Kidney (tissue), 22 donors: Measurements from ENCODE around the gene CDCA3. TPM values are rescaled to one million over a fixed set of nuclear protein-coding genes. Genes with fewer than 3 reads are reported as not detected.
A peak's percentile ranks its signal among the peaks of the same experiment; 100 is the strongest.

Experiments used
- DNase-seq, 5 donors: peaks; one replicate each; pipeline ENCODE4 v3.0.0-alpha.2; 2013 to 2020
- FAIRE-seq: peaks from 2 replicates; lab custom pipeline; 2012; peaks lifted over from hg19 to GRCh38; lab: Jason Lieb, UNC
- H3K27ac ChIP-seq, 2 donors: one replicate each; pipeline ENCODE4 v1.7.0; 2013; ENCODE audit warnings: low read depth in 2 of 2, low read length in 2 of 2, inconsistent platforms in 1 of 2
- H3K27me3 ChIP-seq: one replicate; pipeline ENCODE4 v1.7.1; 2013; ENCODE audit warnings: low read length, inconsistent platforms; ENCODE audit not compliant: control insufficient read depth, insufficient read depth
- H3K36me3 ChIP-seq, 3 donors: one replicate each; pipeline versions ENCODE4 v1.7.0 to v1.7.1; 2013; ENCODE audit warnings: low read length in 3 of 3, control low read depth in 1 of 3, inconsistent platforms in 1 of 3; ENCODE audit not compliant: insufficient read depth in 3 of 3, control insufficient read depth in 2 of 3
- H3K4me1 ChIP-seq, 3 donors: one replicate each; pipeline versions ENCODE4 v1.7.0 to v1.7.1; 2013; ENCODE audit warnings: low read length in 3 of 3, inconsistent platforms in 1 of 3, low read depth in 1 of 3; ENCODE audit not compliant: control insufficient read depth in 2 of 3, insufficient read depth in 2 of 3
- H3K4me3 ChIP-seq, 3 donors: one replicate each; pipeline versions ENCODE4 v1.7.0 to v1.8.1; 2013; ENCODE audit warnings: low read length in 3 of 3, control low read depth in 1 of 3, inconsistent platforms in 1 of 3
- H3K9ac ChIP-seq, 3 donors: one replicate each; pipeline versions ENCODE4 v1.7.0 to v1.7.1; 2013; ENCODE audit warnings: low read length in 3 of 3, control low read depth in 1 of 3, inconsistent platforms in 1 of 3
- H3K9me3 ChIP-seq, 3 donors: one replicate each; pipeline versions ENCODE4 v1.7.0 to v1.7.1; 2013; ENCODE audit warnings: low read length in 3 of 3, control low read depth in 1 of 3, inconsistent platforms in 1 of 3; ENCODE audit not compliant: control insufficient read depth in 2 of 3, insufficient read depth in 1 of 3
- intact Hi-C: fragments of 100-400 bp; cut with DNase I; formaldehyde crosslinking; loops from one replicate; pipeline ENCODE4 v1.11.1; 2022
- long read RNA-seq, 10 donors: library from polyadenylated mRNA in 1 of 10; unstranded in 1 of 10; transcript quantifications; one replicate each; pipeline ENCODE4 v2.0.0 and lab custom pipeline, GENCODE V29; 2021 to 2026
- polyA plus RNA-seq: library from polyadenylated mRNA; stranded (reverse); fragments of 350-450 nt; fragmentation: Illumina TruSeq; extraction: RNeasy Lipid Tissue Mini Kit (QIAGEN cat#74804); gene quantifications from one replicate; pipeline ENCODE4 v1.2.3, GENCODE V29; 2014; ENCODE audit warnings: low read depth, low replicate concordance; ENCODE audit not compliant: insufficient read depth
- total RNA-seq: library from RNA; stranded (reverse); fragmentation: NEBNext Ultra II Directional; extraction: Animal tissue kit (Norgen Biotek cat#: 25700); gene quantifications from one replicate; pipeline ENCODE4 v1.2.1, GENCODE V29; 2021
- TF ChIP-seq, protein P1 (sequence below): IDR thresholded peaks from 3 replicates; pipeline ENCODE4 v1.5.1; 2012; ENCODE audit warnings: mild to moderate bottlenecking, moderate library complexity, borderline replicate concordance; ENCODE audit not compliant: insufficient read depth; ENCODE audit errors: extremely low read depth
- donor health status: control.
- donor health status: control.
- donor health status: control.
- donor health status: control.
- donor health status: control.
- donor health status: DM: yes; HTN: yes; CAD: no.
- donor health status: Normal renal cell carcinoma (clear cell type).

The CDCA3 gene
- 1.3 TPM for total RNA-seq
- 2.1 TPM for polyA plus RNA-seq
- long read RNA-seq, donor 1, transcript CDCA3-207 (6 exons, 1,943 nt), result major isoform, 6 of 8 reads
- long read RNA-seq, donor 1, partial matches to known transcripts, result 0 of 8 reads
- long read RNA-seq, donor 1, other reads (novel, unspliced or antisense), result 0 of 8 reads
- long read RNA-seq, donor 2, partial matches to known transcripts, result 7 of 11 reads
- long read RNA-seq, donor 2, other reads (novel, unspliced or antisense), result 0 of 11 reads
- long read RNA-seq, donor 3, partial matches to known transcripts, result 0 of 4 reads
- long read RNA-seq, donor 3, other reads (novel, unspliced or antisense), result 0 of 4 reads
- long read RNA-seq, donor 4, transcript CDCA3-207 (6 exons, 1,943 nt), result major isoform, 5 of 706 reads
- long read RNA-seq, donor 4, partial matches to known transcripts, result 675 of 706 reads
- long read RNA-seq, donor 4, other reads (novel, unspliced or antisense), result 21 of 706 reads
- long read RNA-seq, donor 5, result 0 reads
- long read RNA-seq, donor 6, partial matches to known transcripts, result 0 of 6 reads
- long read RNA-seq, donor 6, other reads (novel, unspliced or antisense), result 0 of 6 reads
- long read RNA-seq, donor 7, result 0 reads
- long read RNA-seq, donor 8, partial matches to known transcripts, result 0 of 5 reads
- long read RNA-seq, donor 8, other reads (novel, unspliced or antisense), result 0 of 5 reads
- long read RNA-seq, donor 9, partial matches to known transcripts, result 11 of 13 reads
- long read RNA-seq, donor 9, other reads (novel, unspliced or antisense), result 0 of 13 reads
- long read RNA-seq, donor 10, transcript CDCA3-207 (6 exons, 1,943 nt), result major isoform, 6 of 11 reads
- long read RNA-seq, donor 10, partial matches to known transcripts, result 5 of 11 reads
- long read RNA-seq, donor 10, other reads (novel, unspliced or antisense), result 0 of 11 reads

DNA sequence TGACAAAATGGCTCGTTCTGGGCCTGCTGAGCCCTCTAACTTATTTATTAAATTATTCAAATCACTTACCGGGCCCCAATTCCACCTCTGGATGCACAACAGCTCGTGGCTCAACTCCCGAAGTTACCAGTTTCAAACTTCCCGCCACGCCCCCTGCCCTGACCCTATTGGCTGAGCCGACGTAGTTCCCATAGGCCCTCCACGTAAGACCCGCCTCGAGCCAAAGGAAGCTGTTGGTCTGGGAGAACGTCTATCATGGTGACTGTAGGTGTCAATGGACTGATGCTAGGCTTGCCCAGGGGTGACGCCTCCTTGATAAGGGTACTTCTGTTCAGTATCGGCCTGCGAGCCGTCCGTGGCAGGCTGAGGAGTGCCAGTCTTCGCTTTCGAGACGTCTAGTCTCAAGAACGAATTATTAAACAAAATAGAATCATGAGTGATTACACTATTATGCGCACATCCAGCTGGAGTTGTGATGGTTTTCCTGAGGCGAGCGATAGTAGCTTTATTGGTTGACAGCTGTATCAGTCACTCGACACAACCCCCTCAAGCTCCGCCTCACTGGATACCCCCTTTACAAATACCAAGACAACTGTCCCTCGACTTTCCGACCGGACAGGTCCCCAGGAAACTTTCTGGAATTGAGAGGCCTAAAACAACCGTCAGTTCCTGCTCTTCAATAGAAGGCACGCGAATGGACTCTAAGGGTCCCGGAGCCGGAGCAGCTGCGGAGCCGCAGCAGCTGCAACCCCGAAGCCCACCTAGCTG lies at the start of gene CDCA3:
Gene CDCA3 (minus strand): TSS at position 134 of the 768 bp plus-strand sequence. CDS start 334 bp downstream, outside the sequence.
- Histone ChIP-seq H3K4me1 (peaks cover 0 to 11% (median 6%) of the 10 kb centered on the region in 3 donors), H3K9ac (peak within 1 kb of the TSS; percentile 66 to 98 (median 87)), H3K27ac (peak within 1 kb of the TSS; percentile 92), H3K36me3 (peaks cover 0 to 5% (median 5%) of the 10 kb centered on the region in 3 donors), H3K9me3 (no peaks in the 10 kb centered on the region), H3K27me3 (no peaks in the 10 kb centered on the region), H3K4me3 (peak within 1 kb of the TSS; percentile 92 to 99 (median 99))
- DNase-seq (peak; percentile 96 to 99 (median 97)), FAIRE-seq (peak; percentile 39)
- TF ChIP-seq, protein P1, sequence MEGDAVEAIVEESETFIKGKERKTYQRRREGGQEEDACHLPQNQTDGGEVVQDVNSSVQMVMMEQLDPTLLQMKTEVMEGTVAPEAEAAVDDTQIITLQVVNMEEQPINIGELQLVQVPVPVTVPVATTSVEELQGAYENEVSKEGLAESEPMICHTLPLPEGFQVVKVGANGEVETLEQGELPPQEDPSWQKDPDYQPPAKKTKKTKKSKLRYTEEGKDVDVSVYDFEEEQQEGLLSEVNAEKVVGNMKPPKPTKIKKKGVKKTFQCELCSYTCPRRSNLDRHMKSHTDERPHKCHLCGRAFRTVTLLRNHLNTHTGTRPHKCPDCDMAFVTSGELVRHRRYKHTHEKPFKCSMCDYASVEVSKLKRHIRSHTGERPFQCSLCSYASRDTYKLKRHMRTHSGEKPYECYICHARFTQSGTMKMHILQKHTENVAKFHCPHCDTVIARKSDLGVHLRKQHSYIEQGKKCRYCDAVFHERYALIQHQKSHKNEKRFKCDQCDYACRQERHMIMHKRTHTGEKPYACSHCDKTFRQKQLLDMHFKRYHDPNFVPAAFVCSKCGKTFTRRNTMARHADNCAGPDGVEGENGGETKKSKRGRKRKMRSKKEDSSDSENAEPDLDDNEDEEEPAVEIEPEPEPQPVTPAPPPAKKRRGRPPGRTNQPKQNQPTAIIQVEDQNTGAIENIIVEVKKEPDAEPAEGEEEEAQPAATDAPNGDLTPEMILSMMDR, result no peak
- intact Hi-C loops, result no loop called here

DNA sequence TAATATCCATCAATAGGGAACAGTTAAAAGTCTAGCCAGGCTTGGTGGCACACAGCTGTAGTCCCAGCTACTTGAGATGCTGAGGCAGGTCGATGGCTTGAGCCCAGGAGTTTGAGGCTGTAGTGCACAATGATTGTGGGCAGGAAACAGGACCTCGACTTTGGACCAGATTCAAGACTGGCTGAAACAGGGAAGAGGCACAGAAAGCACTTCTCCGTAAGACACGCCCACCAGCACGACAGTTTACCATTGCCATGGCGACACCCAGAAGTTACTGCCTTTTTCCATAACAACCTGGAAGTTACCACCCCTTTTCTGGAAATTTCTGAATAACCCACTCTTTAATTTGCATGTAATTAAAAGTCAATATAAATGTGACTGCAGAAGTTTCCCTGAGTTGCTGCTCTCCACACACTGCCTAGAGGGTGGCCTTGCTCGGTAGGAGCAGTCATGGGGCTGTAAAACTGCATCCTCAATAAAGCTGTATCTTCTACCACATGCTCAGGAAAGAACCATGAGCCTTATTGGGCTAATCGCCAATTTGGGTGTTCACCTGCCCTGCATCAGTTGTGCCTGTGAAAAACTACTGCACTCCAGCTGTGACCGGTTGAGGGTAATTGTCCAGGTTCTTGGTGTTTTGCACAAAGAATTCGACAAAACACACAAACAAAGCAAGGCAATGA lies 48.9 kb upstream of the CDCA3 start:
- intact Hi-C loops, result no loop called here
- Histone ChIP-seq H3K4me1 (peaks cover 0 to 8% (median 0%) of the 10 kb centered on the region in 3 donors), H3K27ac (peak overlapping the region in 1 of 2 donors; percentile 23), H3K9ac (no peak overlapping the region), H3K36me3 (no peaks in the 10 kb centered on the region), H3K9me3 (no peaks in the 10 kb centered on the region), H3K4me3 (no peak overlapping the region), H3K27me3 (no peaks in the 10 kb centered on the region)
- DNase-seq, result peak in 3 of 5 donors; percentile 24 to 85 (median 71)
- TF ChIP-seq, protein P1, result no peak
- no peak for FAIRE-seq

- H3K4me3 ChIP-seq, result no peak overlapping the region
- peaks cover 0 to 5% (median 0%) of the 10 kb centered on the region in 3 donors for H3K4me1 ChIP-seq
- DNase-seq (no peak), FAIRE-seq (no peak)
- intact Hi-C loops, result no loop called here
- H3K9ac ChIP-seq, result no peak overlapping the region
- no peaks in the 10 kb centered on the region for H3K27me3 ChIP-seq
- no peaks in the 10 kb centered on the region for H3K9me3 ChIP-seq
- TF ChIP-seq, protein P1, result no peak
- H3K36me3 ChIP-seq, result no peaks in the 10 kb centered on the region
- H3K27ac ChIP-seq, result no peak overlapping the region
Measured at GRCh38 chr12:6899427-6899826, 48.3 kb upstream of the CDCA3 start.
